NT2/D1 (cell line): ENCODE data around the gene NBEAL1.
"Not testable (repeated sequence)": the region's sequence is repeated elsewhere in the genome, so short reads cannot be mapped to it uniquely, and the experiment has no call there.

ENCODE experiments used
- SUZ12 ChIP-seq: IDR thresholded peaks from 2 replicates; pipeline ENCODE4 v1.6.1; 2011; ENCODE audit not compliant: insufficient read length, insufficient read depth; ENCODE audit errors: extremely low read depth
- YY1 ChIP-seq: IDR thresholded peaks from 2 replicates; pipeline ENCODE4 v1.6.1; 2011; ENCODE audit not compliant: insufficient read length, insufficient read depth
- ZNF274 ChIP-seq: IDR thresholded peaks from 2 replicates; pipeline ENCODE4 v1.6.1; 2011; ENCODE audit warnings: mild to moderate bottlenecking, low read depth, low read length

DNA sequence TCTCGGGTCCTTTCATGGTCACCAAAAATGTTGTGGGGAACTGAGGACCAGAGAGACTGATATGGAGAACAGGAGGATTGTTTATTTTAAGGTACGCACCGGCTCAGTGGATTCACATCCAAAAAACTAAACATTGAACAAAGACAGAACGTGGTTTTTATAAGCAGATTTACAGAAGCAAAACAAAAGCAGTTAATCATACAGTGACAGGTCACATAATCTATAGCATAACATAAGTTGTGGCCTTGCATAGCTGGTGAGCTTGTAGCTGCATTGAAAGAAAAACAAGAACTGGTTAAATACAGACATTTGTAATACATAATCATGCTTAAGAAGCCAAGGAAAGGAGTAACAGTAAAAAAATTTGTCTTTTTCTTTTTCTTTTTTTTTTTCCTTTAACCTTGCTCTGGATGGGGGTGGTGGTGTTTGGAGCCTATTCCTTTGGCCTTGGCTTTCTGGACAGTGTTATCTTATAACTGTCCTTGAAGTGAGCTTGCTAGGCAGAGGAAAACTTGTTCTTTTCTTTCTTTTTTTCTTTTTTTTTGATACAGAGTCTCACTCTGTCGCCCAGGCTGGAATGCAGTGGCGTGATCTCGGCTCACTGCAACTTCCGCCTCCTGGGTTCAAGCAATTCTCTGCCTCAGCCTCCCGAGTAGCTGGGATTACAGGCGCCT lies 238.9 kb downstream of the NBEAL1 start:
- TF ChIP-seq ZNF274, YY1, SUZ12: not testable (repeated sequence)
